ENCODE results near the gene RBFA.

Gene RBFA

GRCh38 chr18:80077873-80078272, 43.6 kb downstream of the RBFA start:
- TF ChIP-seq, protein P1, sequence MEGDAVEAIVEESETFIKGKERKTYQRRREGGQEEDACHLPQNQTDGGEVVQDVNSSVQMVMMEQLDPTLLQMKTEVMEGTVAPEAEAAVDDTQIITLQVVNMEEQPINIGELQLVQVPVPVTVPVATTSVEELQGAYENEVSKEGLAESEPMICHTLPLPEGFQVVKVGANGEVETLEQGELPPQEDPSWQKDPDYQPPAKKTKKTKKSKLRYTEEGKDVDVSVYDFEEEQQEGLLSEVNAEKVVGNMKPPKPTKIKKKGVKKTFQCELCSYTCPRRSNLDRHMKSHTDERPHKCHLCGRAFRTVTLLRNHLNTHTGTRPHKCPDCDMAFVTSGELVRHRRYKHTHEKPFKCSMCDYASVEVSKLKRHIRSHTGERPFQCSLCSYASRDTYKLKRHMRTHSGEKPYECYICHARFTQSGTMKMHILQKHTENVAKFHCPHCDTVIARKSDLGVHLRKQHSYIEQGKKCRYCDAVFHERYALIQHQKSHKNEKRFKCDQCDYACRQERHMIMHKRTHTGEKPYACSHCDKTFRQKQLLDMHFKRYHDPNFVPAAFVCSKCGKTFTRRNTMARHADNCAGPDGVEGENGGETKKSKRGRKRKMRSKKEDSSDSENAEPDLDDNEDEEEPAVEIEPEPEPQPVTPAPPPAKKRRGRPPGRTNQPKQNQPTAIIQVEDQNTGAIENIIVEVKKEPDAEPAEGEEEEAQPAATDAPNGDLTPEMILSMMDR (IDR thresholded peaks at IDR 0.05; ENCODE audit: low read depth, low read length), result no peak
- in situ Hi-C loops (cut with HindIII; ENCODE audit: low sequenced_read_pairs), result no loop called here
- H3K4me3 ChIP-seq (ENCODE audit: low read depth, low read length), result no peak overlapping the region
- DNase-seq (ENCODE audit: low read depth, low spot score), result no peak
